Measurements from ENCODE around the gene AIFM1. TPM values are rescaled to one million over a fixed set of nuclear protein-coding genes. Genes with fewer than 3 reads are reported as not detected.

The AIFM1 gene
- total RNA-seq, 1 donor from 2014 or later: 30.8 TPM

- peaks cover 5% of the 10 kb centered on the region for H3K36me3 Mint-ChIP-seq (ENCODE audit: low read depth)
- H3K9me3 Mint-ChIP-seq: no peaks in the 10 kb centered on the region
- no peak for DNase-seq
- peak overlapping the region; percentile 18 for H3K27ac Mint-ChIP-seq
- peaks cover 67% of the 10 kb centered on the region for H3K4me1 Mint-ChIP-seq
- no peak for ATAC-seq (ENCODE audit: low read depth)
- TF ChIP-seq CTCF (IDR thresholded peaks at IDR 0.05): no peak
- CTCF ChIA-PET: no interaction called here
- intact Hi-C loops (cut with micrococcal nuclease): loop anchor here (5.0 kb wide), 1 partner anchor 403 kb away; no protein-coding TSS in a partner anchor
- peak overlapping the region; percentile 32 for H3K4me3 Mint-ChIP-seq
- no peaks in the 10 kb centered on the region for H3K27me3 Mint-ChIP-seq
- POLR2A ChIA-PET: interaction anchor here (3.3 kb wide), 1 partner anchor 9 kb away, joined by 15 read pairs; the partner anchor contains the start of gene AIFM1
Observed at GRCh38 chrX:130174937-130175336, 9.3 kb upstream of the AIFM1 start.

- Mint-ChIP-seq H3K9me3 (no peaks in the 10 kb centered on the region), H3K4me3 (peak overlapping the region; percentile 88), H3K27ac (peak overlapping the region; percentile 91), H3K4me1 (peaks cover 61% of the 10 kb centered on the region), H3K36me3 (ENCODE audit: low read depth) (no peaks in the 10 kb centered on the region), H3K27me3 (no peaks in the 10 kb centered on the region)
- POLR2A ChIA-PET: interaction anchor here (3.3 kb wide), 1 partner anchor 9 kb away, joined by 15 read pairs; the partner anchor contains the start of gene AIFM1
- intact Hi-C loops (cut with micrococcal nuclease): loop anchor here (5.0 kb wide), 1 partner anchor 402 kb away; no protein-coding TSS in a partner anchor
- no peak for TF ChIP-seq CTCF (IDR thresholded peaks at IDR 0.05)
- CTCF ChIA-PET: interaction anchor here (0.9 kb wide), 1 partner anchor 95 kb away, joined by 3 read pairs; no protein-coding TSS in a partner anchor
- no peak for DNase-seq
- no peak for ATAC-seq (ENCODE audit: low read depth)
Observed at GRCh38 chrX:130174045-130174704, 8.5 kb upstream of the AIFM1 start.

GRCh38 chrX:130173190-130173895 lies 7.7 kb upstream of the AIFM1 start:
- peak overlapping the region; percentile 88 for H3K4me3 Mint-ChIP-seq
- ATAC-seq (ENCODE audit: low read depth) (no peak), DNase-seq (no peak)
- no peaks in the 10 kb centered on the region for H3K36me3 Mint-ChIP-seq (ENCODE audit: low read depth)
- H3K9me3 Mint-ChIP-seq: no peaks in the 10 kb centered on the region
- ChIA-PET CTCF (no interaction called here), POLR2A (interaction anchor here (0.6 to 1.5 kb wide), 2 partner anchors 9 to 144 kb away, joined by 5 read pairs; no protein-coding TSS in a partner anchor)
- peaks cover 61% of the 10 kb centered on the region for H3K4me1 Mint-ChIP-seq
- H3K27ac Mint-ChIP-seq: peak overlapping the region; percentile 91
- H3K27me3 Mint-ChIP-seq: no peaks in the 10 kb centered on the region
- intact Hi-C loops (cut with micrococcal nuclease): loop anchor here (5.0 kb wide), 1 partner anchor 401 kb away; no protein-coding TSS in a partner anchor
- TF ChIP-seq CTCF (IDR thresholded peaks at IDR 0.05): no peak

GRCh38 chrX:130172127-130172845 lies 6.6 kb upstream of the AIFM1 start:
- Mint-ChIP-seq H3K27ac (peak overlapping the region; percentile 91), H3K9me3 (no peaks in the 10 kb centered on the region), H3K27me3 (no peaks in the 10 kb centered on the region), H3K4me1 (peaks cover 53% of the 10 kb centered on the region), H3K4me3 (peak overlapping the region; percentile 88), H3K36me3 (ENCODE audit: low read depth) (no peaks in the 10 kb centered on the region)
- no peak for TF ChIP-seq CTCF (IDR thresholded peaks at IDR 0.05)
- ChIA-PET POLR2A (interaction anchor here (1.3 to 1.5 kb wide), 3 partner anchors 8 to 88 kb away, joined by 3 to 6 read pairs (median 5); no protein-coding TSS in a partner anchor), CTCF (interaction anchor here (0.7 kb wide), 1 partner anchor 20 kb away, joined by 3 read pairs; no protein-coding TSS in a partner anchor)
- DNase-seq (no peak), ATAC-seq (ENCODE audit: low read depth) (no peak)
- intact Hi-C loops (cut with micrococcal nuclease): loop anchor here (5.0 kb wide), 1 partner anchor 400 kb away; no protein-coding TSS in a partner anchor
